ENCODE results near the gene CPNE8. TPM values are rescaled to one million over a fixed set of nuclear protein-coding genes. Genes with fewer than 3 reads are reported as not detected.
A peak's percentile ranks its signal among the peaks of the same experiment; 100 is the strongest.

Gene CPNE8
- total RNA-seq, 2 experiments from 2014 or later, result 1.4 to 1.7 TPM

- ATAC-seq, result no peak
- Mint-ChIP-seq H3K36me3 (ENCODE audit: low read depth) (no peaks in the 10 kb centered on the region), H3K4me3 (no peak overlapping the region), H3K4me1 (ENCODE audit: low read depth) (peaks cover 4% of the 10 kb centered on the region), H3K27me3 (no peaks in the 10 kb centered on the region), H3K9me3 (peaks cover 3% of the 10 kb centered on the region), H3K27ac (no peak overlapping the region)
- intact Hi-C loops (cut with micrococcal nuclease), result no loop called here
- ChIA-PET POLR2A (no interaction called here), CTCF (no interaction called here)
- TF ChIP-seq CTCF (IDR thresholded peaks at IDR 0.05), result no peak
- DNase-seq, result no peak
Observed at GRCh38 chr12:38776647-38777046, 128.7 kb downstream of the CPNE8 start.

GRCh38 chr12:38775457-38775856 lies 129.9 kb downstream of the CPNE8 start:
- POLR2A ChIA-PET, result no interaction called here
- DNase-seq (no peak), ATAC-seq (peak; percentile 39)
- H3K27ac Mint-ChIP-seq, result no peak overlapping the region
- H3K27me3 Mint-ChIP-seq, result no peaks in the 10 kb centered on the region
- H3K4me3 Mint-ChIP-seq, result no peak overlapping the region
- intact Hi-C loops (cut with micrococcal nuclease), result no loop called here
- TF ChIP-seq CTCF (IDR thresholded peaks at IDR 0.05), result no peak
- peaks cover 3% of the 10 kb centered on the region for H3K9me3 Mint-ChIP-seq
- no peaks in the 10 kb centered on the region for H3K36me3 Mint-ChIP-seq (ENCODE audit: low read depth)
- H3K4me1 Mint-ChIP-seq (ENCODE audit: low read depth), result peaks cover 4% of the 10 kb centered on the region
- CTCF ChIA-PET, result no interaction called here

GRCh38 chr12:38772437-38772836 lies 133.0 kb downstream of the CPNE8 start:
- Mint-ChIP-seq H3K9me3 (no peaks in the 10 kb centered on the region), H3K27me3 (no peaks in the 10 kb centered on the region), H3K4me1 (ENCODE audit: low read depth) (peaks cover 4% of the 10 kb centered on the region), H3K4me3 (no peak overlapping the region), H3K36me3 (ENCODE audit: low read depth) (no peaks in the 10 kb centered on the region), H3K27ac (no peak overlapping the region)
- ChIA-PET CTCF (interaction anchor here (1.0 kb wide), 1 partner anchor 134 kb away, joined by 4 read pairs; the partner anchor contains the start of gene CPNE8), POLR2A (no interaction called here)
- intact Hi-C loops (cut with micrococcal nuclease), result no loop called here
- DNase-seq (no peak), ATAC-seq (no peak)
- TF ChIP-seq CTCF (IDR thresholded peaks at IDR 0.05), result no peak

- Mint-ChIP-seq H3K27ac (peak overlapping the region; percentile 63), H3K4me3 (peak overlapping the region; percentile 27), H3K27me3 (no peaks in the 10 kb centered on the region), H3K9me3 (no peaks in the 10 kb centered on the region), H3K36me3 (ENCODE audit: low read depth) (no peaks in the 10 kb centered on the region), H3K4me1 (ENCODE audit: low read depth) (peaks cover 4% of the 10 kb centered on the region)
- CTCF ChIA-PET, result interaction anchor here (1.0 kb wide), 1 partner anchor 134 kb away, joined by 4 read pairs; the partner anchor contains the start of gene CPNE8
- no peak for TF ChIP-seq CTCF (IDR thresholded peaks at IDR 0.05)
- POLR2A ChIA-PET, result no interaction called here
- ATAC-seq (peak; percentile 84), DNase-seq (peak; percentile 32)
- intact Hi-C loops (cut with micrococcal nuclease), result no loop called here
Observed at GRCh38 chr12:38771871-38772270, 133.5 kb downstream of the CPNE8 start.

- ATAC-seq (no peak), DNase-seq (no peak)
- POLR2A ChIA-PET, result no interaction called here
- Mint-ChIP-seq H3K27me3 (no peaks in the 10 kb centered on the region), H3K36me3 (ENCODE audit: low read depth) (no peaks in the 10 kb centered on the region), H3K4me1 (ENCODE audit: low read depth) (no peaks in the 10 kb centered on the region), H3K27ac (no peak overlapping the region), H3K9me3 (no peaks in the 10 kb centered on the region), H3K4me3 (no peak overlapping the region)
- CTCF ChIA-PET, result no interaction called here
- TF ChIP-seq CTCF (IDR thresholded peaks at IDR 0.05), result no peak
- intact Hi-C loops (cut with micrococcal nuclease), result no loop called here
Observed at GRCh38 chr12:38761636-38762342, 143.6 kb downstream of the CPNE8 start.

Data from activated CD8-positive, alpha-beta T cell treated with anti-CD3 and anti-CD28 coated beads for 36 hours (primary cell).